HG03469 (cell line): ENCODE measurements around the gene UQCC5.

Experiments
- ATAC-seq: cut with Tn5 transposase; IDR thresholded peaks from one replicate; pipeline ENCODE4 v1.9.1; 2021; ENCODE audit warnings: mild to moderate bottlenecking, moderate library complexity, moderate number of reproducible peaks; ENCODE audit not compliant: unreplicated experiment

Gene UQCC5

DNA sequence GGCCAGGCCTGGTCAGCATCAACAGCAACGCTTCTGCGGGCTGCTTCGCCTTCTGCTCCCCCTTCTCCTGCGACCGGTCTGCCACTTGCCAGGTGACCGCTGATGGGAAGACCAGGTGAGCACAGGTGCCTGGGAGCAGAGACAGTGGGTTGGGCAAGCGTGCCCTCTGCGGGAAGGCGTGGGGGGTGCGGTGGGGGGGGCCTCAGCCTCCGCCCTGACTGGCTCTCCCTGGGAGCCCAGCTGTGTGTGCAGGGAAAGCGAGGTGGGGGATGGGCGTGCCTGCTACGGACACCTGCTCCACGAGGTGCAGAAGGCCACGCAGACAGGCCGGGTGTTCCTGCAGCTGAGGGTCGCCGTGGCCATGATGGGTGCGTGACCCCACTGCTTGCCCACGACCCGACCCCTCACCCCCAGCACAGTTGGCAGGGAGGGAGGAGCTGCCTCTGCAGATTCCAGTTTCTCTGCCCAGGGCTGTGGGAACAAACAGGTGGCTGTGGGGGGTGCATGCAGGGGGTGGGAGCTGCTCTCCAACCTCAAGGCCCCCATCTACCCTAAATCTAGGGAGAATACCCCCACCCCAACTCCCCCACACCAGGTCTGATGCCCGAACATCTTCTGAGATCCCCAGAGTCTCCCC, 32.5 kb upstream of the UQCC5 start:
- ATAC-seq, result no peak

DNA sequence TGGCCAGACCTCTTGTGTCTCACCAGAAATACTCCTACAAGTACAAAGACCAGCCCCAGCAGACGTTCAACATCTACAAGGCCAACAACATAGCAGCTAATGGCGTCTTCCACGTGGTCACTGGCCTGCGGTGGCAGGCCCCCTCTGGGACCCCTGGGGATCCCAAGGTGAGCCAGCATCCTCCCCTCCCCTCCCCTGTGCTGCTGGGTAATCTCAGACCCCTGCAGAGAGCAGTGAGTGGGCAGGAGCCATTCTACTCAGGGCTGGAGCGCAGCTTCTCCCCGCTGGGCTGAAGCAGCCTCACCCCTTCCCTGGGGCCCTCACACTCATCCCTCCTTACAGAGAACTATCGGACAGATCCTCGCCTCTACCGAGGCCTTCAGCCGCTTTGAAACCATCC, 31.4 kb upstream of the UQCC5 start:
- ATAC-seq, result no peak

GRCh38 chr3:52506266-52506966, 30.0 kb upstream of the UQCC5 start:
- ATAC-seq, result no peak

DNA sequence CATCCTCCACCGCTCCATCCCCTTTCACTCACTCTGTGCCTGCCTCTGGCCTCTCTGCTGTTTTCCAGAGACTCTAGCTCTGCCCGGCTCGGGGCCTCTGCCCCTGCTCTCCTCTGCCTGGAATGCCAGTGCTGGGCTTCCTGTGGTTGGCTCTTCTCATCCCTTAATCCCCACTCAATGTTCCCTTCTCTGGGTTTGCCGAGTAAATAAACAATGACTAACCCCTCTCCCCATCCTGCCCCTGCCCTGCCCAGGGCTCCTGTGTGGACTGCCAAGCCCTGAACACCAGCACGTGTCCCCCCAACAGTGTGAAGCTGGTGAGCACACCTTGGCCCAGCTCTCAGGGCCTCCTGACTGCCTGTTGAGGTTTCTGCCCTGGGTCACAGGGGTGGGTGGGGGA, 29.0 kb upstream of the UQCC5 start:
- no peak for ATAC-seq

- ATAC-seq, result no peak
Measured at GRCh38 chr3:52509753-52510328, 26.6 kb upstream of the UQCC5 start.

DNA sequence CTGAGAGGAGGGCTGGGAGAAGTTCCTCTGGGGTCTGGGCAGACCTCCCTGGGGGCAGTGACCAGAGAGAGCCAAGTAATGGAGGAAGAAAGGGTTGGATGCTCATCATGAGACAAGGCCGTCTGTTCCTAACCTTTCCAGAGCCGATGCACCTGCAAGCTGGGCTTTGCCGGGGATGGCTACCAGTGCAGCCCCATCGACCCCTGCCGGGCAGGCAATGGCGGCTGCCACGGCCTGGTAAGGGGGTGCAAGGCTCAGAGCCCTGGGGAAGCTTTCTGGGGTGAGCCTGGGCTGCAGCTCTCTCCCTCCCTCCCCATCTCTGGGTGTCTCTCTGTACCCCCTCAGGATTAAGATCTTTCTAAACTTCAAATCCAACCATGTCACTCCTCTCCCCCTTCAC, 24.9 kb upstream of the UQCC5 start:
- ATAC-seq, result no peak

- no peak for ATAC-seq
Measured at GRCh38 chr3:52512105-52512504, 24.3 kb upstream of the UQCC5 start.

DNA sequence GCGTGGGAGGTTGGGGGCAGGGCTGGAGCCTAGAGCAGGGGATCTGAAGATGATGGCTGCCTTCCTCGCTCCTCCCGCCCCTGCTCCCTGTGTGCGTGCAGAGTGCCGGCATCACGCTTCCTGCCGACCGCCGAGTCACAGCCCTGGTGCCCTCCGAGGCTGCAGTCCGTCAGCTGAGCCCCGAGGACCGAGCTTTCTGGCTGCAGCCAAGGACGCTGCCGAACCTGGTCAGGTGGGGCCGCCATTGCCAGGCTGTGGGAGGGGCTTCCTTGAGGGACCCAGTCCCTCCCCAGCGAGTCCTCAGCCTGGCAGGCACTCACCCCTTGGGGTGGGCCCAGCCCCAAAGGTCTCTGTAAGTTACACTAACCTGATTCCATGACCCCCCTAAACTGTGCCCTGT, 23.7 kb upstream of the UQCC5 start:
- no peak for ATAC-seq

GRCh38 chr3:52513281-52513680, 23.1 kb upstream of the UQCC5 start:
- no peak for ATAC-seq

DNA sequence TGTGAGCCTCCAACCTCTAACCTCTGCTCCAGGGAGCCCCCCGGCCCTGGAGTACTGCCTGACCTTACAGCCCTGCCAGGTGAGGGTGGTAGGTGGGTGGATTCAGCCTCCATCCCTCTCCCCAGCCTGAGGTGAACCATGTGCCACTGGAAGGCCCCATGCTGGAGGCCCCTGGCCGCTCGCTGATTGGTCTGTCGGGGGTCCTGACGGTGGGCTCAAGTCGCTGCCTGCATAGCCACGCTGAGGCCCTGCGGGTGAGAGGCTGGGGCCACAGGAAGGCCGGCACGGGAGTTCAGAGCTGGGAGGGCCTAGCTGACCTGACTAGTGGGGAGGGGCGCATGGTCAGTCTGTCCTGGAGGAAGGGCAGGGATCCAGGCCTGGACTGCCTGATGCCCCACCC, 21.8 kb upstream of the UQCC5 start:
- no peak for ATAC-seq

- no peak for ATAC-seq
Measured at GRCh38 chr3:52515192-52515591, 21.2 kb upstream of the UQCC5 start.

DNA sequence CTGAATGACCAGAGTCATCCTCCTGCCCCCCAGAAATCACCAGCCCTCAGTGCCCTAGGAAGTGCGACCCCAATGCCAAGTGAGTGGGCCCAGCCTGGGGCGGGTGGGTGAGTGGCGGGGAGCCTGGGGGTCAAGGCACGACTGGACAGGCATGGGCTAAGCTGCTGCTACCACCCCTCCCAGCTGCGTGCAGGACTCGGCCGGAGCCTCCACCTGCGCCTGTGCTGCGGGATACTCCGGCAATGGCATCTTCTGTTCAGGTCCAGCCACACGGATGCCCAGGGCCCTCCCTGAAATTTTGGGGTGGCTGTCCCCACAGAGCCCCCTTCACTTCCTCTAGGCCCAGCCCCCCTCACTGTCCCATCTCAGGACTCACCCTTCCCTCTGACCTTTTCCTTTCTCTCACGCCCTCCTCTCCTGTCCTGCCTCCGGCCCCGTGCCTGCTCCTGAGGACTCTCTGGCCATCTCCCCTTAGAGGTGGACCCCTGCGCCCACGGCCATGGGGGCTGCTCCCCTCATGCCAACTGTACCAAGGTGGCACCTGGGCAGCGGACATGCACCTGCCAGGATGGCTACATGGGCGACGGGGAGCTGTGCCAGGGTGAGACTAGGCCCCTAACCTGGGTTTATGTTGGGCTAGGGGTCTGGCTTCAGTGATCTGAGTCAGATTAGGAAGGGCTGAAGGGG, 19.8 kb upstream of the UQCC5 start:
- ATAC-seq, result no peak

- no peak for ATAC-seq
Measured at GRCh38 chr3:52517796-52518722, 18.3 kb upstream of the UQCC5 start.

DNA sequence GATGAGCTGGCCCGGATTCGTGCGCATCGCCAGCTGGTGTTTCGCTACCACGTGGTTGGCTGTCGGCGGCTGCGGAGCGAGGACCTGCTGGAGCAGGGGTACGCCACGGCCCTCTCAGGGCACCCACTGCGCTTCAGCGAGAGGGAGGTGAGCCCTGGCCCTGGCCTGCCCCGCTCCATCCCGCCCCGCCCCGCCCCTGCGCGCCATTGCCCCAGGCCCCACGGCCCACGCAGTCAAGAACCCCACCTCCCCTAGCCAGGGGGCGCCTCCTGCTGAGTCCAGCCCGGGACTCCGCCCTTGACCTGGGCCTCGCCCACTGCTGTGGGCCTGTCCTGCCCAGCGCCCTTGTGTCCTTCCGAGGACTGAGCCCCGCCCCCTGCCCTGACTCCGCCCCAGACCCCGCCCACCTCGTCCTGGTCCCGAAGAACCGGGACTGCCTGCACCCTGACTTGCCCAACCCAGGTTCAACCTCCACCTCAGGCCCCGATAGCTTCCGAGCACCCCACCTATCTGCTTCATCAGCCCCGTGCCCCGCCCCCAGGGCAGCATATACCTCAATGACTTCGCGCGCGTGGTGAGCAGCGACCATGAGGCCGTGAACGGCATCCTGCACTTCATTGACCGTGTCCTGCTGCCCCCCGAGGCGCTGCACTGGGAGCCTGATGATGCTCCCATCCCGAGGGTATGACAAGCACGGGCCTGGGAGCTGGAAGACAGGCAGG, 17.5 kb upstream of the UQCC5 start:
- ATAC-seq, result no peak

DNA sequence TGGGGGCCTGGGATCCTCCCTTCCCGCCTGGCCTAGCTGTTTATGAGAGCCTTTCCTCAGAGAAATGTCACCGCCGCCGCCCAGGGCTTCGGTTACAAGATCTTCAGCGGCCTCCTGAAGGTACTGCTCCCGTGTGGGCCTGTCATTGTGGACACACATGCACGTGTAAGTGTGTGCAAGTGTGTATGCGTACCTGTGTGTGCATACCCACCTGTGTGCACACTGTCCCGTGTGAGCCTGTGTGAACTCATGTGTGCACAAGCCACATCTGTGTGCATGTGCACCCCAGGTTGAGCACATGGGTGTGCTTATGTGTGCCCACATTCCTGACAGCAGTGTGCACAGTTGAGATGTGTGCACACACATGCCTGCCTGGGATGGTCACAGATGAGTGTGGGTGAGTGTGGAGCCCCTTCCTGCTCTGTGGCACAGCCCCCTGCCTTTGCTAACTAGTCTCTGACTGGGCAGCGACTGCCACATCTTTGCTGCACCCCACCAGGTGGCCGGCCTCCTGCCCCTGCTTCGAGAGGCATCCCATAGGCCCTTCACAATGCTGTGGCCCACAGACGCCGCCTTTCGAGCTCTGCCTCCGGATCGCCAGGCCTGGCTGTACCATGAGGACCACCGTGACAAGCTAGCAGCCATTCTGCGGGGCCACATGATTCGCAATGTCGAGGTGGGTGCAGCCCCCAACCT, 16.8 kb upstream of the UQCC5 start:
- no peak for ATAC-seq

GRCh38 chr3:52520141-52520667, 16.2 kb upstream of the UQCC5 start:
- no peak for ATAC-seq

GRCh38 chr3:52520716-52521487, 15.5 kb upstream of the UQCC5 start:
- no peak for ATAC-seq

- ATAC-seq, result no peak
Measured at GRCh38 chr3:52521488-52521824, 14.9 kb upstream of the UQCC5 start.
